Smooth muscle cell of bladder (primary cell): ENCODE data around the gene SH3PXD2B. TPM values are rescaled to one million over a fixed set of nuclear protein-coding genes. Genes with fewer than 3 reads are reported as not detected.

Experiments
- total RNA-seq: library from RNA; depleted of rRNA; stranded (reverse); fragments of >200 nt; gene quantifications from 2 replicates; pipeline ENCODE4 v1.2.3, GENCODE V29; 2014

The SH3PXD2B gene
- total RNA-seq, result 23.0 and 27.2 TPM in 2 replicates

DNA sequence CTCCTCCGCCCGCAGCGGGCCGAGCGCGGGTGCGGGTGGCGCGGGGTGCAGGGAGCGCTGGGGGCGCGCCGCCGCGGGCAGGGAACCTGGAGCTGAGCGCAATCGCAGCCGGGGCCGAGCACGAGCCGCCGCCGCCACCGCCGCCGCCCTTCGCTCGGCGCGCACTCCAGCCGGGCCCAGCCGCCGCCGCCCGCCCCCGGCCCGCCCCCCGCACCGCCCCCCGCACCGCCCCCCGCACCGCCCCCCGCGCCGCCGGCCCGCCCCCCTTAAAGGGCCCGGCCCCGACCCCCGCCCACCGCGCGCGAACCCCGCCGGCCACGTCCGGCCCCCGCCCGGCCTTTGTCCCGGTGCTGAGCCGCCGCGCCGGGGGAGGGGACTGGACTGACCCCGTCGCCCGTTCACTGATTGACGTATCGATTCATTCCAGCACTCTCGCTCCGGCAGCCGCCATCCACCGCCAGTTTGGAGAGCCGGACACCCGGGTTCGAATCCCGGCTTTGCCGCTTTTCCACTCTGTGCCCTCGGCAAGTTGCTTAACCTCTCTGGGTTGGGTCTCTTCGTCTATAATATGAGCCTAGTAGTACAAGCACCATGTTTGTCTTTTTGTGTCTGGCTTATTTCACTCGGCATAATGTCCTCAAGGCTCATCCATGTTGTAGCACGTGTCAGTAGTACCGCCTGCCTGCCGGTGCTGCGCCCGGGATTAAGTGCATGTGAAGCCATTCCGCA, at the start of gene SH3PXD2B:
Gene SH3PXD2B (minus strand): TSS at position 168 of the 729 bp plus-strand sequence. CDS start 173 bp downstream, outside the sequence.

DNA sequence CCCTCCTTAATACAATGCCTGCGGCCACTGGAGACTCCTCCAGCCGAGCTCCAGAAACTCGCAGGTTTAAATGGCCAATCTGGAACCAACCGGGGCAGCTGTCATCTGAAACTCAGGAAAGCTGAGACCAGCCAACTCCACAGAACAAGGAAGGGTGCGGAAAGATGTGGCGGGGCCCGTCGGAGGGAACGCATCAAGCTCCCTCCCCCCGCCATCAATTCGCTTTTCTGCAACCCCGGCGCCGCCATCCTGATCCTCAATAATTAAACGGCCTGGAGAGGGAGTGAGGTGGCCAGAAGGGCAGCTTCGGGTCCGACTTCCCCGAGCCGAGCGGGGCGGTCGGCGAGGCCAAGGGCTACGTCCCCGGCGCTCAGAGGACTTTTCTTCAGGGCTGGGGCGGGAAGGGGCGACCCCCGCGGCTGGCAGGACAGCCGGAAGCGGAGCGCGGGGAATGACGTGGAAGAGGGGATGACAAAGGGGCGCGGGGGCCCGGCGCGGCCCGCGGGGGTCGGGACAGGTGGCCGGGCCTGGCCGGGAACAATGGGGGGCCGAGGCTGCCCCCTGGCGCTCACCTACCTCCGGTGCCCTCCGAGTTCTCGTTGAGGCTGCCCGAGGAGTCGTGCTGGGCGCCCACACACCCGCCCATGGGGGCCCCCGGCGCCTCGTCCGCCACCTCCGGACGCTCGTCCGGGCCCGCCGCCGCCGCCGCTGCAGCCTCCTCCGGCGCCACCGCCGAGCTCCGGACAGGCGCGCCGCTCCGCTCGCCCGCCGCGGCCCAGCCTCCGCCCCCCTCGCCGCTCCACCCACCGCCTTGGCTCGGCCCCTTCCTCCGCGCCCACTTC, 171.1 kb downstream of the SH3PXD2B start, which contains the start of gene UBTD2:
Gene UBTD2 (minus strand): TSS at position 745 of the 842 bp plus-strand sequence. CDS start 99 bp downstream, at position 646.

Other genes with a start within 250 kb of the SH3PXD2B start
- gene UBTD2, start 170.8 kb downstream of the SH3PXD2B start, total RNA-seq, result 19.0 and 21.6 TPM in 2 replicates
- gene NEURL1B, start 186.7 kb upstream of the SH3PXD2B start, total RNA-seq, result 0.71 and 0.74 TPM in 2 replicates